ENCODE results near the gene NFATC2.

DNA sequence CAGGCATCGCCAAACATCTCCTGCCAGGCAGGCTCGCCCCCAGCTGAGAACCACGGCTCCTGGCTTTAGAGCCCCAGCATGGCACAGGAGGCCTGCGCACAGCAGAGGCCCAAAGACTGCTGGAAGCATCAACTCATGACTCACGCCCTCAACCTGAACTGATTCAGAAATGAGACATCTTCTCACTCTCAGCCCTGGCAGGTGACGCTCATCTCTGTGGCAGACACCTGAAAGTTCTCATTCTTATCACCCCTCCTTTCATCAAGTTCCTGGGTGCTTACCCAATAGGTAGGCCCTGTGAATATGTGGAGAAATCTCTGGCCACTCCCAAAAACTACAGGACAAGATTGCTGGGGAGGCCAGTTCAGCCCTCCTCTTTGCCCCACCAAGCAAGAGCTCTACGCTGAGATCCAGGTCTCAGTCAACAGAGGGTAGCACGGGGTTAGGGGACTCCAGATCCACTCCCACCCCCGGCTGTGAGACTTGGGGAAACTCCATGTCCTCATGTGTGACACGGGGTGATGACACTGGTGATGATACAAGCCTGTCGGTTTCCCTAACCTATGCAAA, 11.3 kb downstream of the NFATC2 start:
- TF ChIP-seq SIN3A (IDR thresholded peaks at IDR 0.05; ENCODE audit: borderline replicate concordance, low read depth, low read length): no peak
- TF ChIP-seq REST (IDR thresholded peaks at IDR 0.05; ENCODE audit: low read depth, low read length): no peak
